GM19324 (cell line): Measurements from ENCODE around the gene RFESD.

Experiments
- ATAC-seq: cut with Tn5 transposase; IDR thresholded peaks from one replicate; pipeline ENCODE4 v1.9.1; 2021; ENCODE audit warnings: mild to moderate bottlenecking, moderate library complexity; ENCODE audit not compliant: unreplicated experiment, low FRiP score

RFESD gene

DNA sequence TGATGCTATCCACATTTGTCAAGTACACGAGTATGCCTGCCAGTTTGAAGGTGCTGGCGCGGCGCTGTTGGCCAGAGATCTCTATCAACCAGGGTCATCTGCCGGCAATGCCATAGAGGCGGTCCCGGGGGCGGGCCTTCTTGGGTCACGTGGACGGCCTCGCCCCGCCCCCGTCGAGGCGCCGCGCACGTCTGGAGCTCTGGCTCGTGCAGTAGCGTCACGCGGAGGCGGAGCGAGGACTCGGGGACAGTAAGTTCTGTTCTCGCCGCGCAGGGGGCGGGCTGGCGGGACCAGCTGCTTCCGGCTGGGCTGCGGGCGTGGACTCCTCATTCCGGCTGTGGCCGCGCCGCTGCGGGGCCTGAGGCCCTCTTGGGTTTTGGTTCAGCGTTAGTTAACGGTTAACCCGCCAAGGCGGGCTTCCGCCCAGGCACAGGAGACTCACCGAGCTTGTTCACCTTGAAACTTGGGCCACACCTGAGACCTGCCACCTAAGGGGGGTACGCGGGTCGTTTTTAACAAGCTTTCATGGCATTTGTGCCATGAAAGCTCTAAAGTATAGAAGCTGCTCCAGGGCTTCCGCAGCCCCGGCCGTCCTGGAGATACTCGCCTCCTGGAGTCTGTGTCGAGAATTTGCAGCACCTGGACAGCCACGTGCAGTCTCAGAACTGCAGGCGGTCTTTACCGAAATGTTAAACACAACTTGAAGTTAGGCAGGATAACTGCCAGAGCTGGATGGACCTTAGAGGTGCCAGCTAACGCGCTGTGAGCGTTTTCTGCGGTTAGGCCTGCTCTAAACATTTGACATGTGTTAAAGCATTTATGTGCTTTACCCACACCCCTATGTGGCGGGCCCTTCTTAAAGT lies at the start of gene RFESD:
Gene RFESD (plus strand): TSS at position 209 of the 863 bp plus-strand sequence. CDS start 5,495 bp downstream, outside the sequence.
- peak; percentile 98 for ATAC-seq

DNA sequence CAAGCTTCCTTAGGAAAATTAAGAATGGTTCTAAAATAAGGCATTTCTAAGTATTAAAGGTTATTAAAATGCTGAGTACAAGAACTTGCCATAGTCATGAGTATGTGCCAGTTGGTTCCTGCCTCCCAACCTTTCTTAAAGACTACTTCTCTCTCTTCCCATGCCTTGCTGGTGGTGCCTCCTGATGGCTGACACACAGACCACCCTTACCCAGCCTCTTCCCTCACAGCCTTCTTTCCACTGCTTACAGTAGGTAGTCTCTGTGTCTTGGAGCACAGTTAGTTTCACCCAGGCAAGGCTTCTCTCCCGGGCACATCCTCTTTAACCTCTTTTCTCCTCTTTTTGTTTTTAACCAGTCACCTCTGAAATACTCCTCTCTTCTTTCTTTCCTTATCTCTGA lies 47.3 kb upstream of the RFESD start:
- ATAC-seq: no peak

DNA sequence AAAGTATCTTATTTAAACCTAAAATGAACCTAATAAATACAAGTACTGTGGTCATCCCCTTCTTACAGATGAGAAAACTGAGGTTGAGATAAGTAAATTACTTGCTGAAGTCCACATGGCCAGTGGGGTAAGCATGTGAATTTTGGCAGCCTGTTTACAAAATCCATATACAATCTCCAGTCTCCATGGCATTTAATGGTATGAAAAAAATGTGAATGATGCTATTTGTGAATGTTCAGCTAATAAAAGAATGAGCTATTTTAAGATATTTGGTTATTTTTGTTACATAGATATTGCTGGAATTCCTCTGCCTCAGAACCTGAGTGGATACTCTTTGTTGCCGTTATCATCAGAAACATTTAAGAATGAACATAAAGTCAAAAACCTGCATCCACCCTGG lies 46.0 kb upstream of the RFESD start:
- no peak for ATAC-seq

DNA sequence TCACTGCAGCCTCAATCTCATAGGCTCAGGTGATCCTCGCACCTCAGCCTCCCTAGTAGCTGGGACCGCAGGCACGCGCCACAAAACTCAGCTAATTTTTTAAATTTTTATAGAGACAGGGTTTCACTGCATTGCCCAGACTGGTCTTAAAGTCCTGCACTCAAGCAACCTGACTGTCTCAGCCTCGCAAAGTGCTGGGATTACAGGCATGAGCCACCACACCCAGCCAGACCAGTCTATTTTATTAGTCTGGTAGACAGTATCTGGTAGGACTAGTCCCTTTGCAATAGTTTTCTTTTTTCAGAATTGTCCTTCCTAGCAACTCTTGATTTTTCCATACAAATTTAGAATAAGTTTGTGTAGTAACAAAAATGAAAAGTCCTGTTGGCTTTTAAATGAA lies 40.8 kb upstream of the RFESD start:
- ATAC-seq: no peak

DNA sequence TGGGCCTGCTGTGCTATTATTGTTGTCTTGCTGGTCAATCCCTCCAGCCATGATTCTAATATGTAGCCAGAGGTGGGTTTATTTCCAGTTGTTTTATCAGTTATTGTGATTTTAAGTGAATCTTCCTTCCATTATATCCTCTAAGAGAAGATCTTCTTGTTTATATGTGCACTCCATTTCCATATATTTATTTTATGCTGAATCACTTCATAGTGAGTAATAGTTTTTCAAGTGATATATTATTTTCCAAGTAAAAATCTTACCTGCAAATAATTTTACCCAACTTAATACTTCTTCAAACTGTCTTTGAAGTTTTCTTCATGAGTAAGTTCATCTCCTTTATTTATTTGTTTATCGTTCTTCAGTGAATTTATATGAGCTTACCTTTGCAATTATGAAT lies 40.2 kb upstream of the RFESD start:
- no peak for ATAC-seq

DNA sequence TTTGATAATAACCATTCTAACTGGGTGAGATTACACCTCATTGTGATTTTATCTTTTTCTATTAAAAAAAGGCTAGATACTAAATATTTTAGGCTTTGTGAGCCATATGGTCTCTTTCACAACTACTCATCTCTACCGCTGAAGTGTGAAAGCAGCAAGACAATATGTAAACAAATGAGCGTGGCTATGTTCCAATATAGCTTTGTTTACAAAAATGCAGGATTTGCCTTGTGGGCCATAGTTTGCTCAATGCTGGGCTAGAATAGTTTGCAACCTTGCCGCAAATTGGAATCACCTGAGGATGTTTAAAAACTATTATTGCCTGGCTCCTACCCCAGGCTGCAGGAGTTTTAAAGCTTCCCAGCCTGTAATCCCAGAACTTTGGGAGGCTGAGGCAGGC lies 36.9 kb upstream of the RFESD start:
- no peak for ATAC-seq

DNA sequence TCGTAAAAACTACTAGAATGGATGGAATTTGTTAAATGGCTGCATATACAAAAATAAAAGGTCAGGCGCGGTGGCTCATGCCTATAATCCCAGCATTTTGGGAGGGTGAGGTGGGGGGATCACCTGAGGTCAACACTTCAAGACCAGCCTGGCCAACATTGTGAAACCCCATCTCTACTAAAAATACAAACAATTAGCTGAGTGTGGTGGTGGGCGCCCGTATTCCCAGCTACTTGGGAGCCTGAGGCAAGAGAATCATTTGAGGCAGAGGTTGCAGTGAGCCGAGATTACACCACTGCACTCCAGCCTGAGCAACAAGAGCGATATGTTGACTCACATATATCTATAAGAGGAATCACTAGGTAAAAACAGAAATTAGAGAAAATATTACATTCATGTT lies 36.0 kb upstream of the RFESD start:
- no peak for ATAC-seq

DNA sequence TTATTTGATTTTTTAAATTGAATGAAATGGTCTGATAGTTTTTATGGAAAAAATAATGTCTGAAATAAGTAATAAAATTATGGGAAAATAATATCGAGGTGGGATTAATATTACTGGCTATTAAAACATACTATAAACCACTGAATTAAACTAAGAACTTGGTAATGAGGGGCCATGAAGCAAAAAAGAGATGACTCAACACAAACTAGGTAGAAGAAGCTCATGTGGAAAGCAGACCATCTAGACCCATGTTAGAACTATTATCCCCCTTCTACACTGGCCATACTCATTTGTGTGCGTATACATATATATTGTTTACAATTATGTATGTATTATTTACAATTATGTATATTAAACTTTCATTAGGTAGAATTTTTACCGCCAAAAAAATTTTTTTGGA lies 35.2 kb upstream of the RFESD start:
- no peak for ATAC-seq

DNA sequence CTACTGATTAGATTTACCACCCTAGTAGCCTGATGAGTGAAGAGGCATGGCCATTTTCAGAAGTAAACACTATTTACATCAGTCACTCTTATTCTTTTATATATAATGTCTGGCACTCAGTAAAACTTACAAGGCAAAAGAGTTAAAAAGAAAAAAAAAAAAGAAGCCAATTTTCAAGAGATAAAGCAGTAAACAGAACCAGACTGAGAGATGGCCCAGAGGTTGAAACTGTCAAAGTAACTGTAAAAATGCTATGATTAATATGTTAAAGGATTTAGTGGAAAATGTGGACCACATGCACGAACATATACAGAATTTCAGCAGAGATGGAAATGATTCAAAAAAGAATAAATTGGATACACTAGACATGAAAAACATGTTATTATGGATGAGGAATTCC lies 33.1 kb upstream of the RFESD start:
- no peak for ATAC-seq

DNA sequence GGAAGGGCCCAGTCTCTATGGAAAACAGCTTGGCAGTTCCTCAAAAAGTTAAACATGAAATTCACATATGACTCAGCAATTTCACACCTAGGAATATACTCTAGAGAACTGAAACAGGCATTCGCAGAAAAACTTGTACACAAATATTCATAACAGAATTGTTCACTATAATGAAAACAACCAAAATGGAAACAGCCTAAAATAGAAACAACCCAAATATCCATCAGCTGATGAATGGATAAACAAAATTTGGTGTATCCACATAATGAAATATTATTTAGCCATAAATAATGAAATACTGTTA lies 31.5 kb upstream of the RFESD start:
- no peak for ATAC-seq

DNA sequence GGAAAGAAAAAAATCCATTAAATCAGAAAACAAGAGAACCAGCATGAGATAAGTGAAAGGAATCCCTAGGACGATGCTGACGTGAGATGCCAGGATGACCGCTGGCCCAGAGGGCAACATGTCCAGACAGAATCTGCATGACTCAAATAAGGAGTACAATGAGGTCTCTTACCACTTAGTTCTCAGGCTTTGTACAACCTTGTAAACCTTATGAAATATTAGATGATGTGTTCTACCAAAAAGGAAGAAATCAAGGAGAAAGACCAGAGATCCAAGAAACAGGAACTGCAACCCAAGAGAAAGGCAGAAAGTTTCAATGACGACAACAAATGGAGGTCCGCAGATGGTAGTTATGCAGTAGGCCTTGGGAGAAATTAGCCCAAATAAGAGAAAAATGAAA lies 29.5 kb upstream of the RFESD start:
- no peak for ATAC-seq

DNA sequence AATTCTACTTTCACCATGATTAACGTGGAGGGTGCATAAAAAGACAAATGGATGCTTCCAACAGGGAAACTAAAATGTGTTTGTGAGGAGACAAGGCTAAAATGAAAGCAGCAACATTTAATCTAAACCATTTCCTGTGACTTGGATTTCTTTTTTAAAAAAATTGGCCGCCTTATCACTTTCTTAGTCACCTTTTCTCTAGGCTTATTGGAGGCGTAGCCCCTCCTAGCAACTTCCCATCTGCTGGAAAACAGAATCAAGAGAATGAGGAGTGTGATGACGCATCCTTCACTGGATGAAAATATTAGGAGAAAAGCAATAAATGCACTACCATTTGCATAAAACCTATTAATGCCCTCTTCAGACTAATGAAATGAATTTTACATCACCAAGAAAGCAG lies 27.5 kb upstream of the RFESD start:
- no peak for ATAC-seq

DNA sequence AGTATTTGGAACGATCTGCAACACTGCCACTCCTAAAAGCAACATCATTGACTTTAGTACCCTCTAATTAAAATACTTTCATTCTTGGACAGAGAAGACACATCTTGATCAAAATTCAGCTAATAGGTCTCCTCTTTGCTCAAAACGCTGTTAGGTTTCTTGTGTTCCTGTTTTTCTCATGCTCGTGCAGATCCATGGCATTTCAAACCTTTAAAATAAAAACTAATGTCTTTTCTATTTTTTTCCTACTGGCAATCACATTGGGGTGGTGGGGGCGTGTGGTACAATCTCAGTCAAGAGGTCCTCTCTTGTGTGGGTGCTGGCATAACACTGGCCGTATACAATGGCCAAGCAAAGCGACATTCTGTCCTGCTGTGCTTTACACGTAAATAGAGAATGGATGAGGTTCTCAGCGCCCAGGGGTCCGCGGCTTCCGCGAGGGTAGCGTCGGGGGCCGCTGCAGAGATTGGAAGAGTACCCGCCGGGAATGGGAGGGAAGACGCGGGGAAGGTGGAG lies 27.0 kb upstream of the RFESD start:
- no peak for ATAC-seq

DNA sequence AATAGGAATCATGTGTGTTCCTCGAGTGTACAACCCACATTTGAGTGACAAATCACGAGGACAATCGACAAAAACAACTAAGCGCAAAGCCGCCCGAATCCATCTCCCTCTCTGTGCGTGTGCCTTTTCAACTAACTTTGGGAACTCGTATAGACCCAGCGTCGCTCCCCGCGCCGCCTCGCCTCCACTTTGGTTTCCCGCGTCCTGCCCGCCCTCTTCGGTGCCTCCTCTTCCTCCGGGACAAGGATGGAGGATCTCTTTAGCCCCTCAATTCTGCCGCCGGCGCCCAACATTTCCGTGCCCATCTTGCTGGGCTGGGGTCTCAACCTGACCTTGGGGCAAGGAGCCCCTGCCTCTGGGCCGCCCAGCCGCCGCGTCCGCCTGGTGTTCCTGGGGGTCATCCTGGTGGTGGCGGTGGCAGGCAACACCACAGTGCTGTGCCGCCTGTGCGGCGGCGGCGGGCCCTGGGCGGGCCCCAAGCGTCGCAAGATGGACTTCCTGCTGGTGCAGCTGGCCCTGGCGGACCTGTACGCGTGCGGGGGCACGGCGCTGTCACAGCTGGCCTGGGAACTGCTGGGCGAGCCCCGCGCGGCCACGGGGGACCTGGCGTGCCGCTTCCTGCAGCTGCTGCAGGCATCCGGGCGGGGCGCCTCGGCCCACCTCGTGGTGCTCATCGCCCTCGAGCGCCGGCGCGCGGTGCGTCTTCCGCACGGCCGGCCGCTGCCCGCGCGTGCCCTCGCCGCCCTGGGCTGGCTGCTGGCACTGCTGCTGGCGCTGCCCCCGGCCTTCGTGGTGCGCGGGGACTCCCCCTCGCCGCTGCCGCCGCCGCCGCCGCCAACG lies 26.3 kb upstream of the RFESD start, which contains the start of gene GPR150:
Gene GPR150 (plus strand): TSS at position 58 of the 840 bp plus-strand sequence. CDS start 189 bp downstream, at position 247.
- peak; percentile 74 for ATAC-seq

DNA sequence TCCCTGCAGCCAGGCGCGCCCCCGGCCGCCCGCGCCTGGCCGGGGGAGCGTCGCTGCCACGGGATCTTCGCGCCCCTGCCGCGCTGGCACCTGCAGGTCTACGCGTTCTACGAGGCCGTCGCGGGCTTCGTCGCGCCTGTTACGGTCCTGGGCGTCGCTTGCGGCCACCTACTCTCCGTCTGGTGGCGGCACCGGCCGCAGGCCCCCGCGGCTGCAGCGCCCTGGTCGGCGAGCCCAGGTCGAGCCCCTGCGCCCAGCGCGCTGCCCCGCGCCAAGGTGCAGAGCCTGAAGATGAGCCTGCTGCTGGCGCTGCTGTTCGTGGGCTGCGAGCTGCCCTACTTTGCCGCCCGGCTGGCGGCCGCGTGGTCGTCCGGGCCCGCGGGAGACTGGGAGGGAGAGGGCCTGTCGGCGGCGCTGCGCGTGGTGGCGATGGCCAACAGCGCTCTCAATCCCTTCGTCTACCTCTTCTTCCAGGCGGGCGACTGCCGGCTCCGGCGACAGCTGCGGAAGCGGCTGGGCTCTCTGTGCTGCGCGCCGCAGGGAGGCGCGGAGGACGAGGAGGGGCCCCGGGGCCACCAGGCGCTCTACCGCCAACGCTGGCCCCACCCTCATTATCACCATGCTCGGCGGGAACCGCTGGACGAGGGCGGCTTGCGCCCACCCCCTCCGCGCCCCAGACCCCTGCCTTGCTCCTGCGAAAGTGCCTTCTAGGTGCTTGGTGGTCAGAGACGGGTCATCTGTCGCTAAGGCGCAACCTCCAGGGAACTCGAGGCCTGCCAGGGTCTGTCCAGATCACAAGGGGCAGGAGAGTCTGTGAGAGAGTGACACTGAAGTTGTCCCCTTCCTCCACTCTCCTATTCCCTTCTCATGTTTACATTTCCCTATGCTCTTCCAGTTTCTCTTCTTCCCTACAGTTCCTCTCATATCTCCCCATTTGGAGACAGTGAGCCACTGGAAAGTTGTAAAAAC lies 25.4 kb upstream of the RFESD start:
- ATAC-seq: peak; percentile 45

DNA sequence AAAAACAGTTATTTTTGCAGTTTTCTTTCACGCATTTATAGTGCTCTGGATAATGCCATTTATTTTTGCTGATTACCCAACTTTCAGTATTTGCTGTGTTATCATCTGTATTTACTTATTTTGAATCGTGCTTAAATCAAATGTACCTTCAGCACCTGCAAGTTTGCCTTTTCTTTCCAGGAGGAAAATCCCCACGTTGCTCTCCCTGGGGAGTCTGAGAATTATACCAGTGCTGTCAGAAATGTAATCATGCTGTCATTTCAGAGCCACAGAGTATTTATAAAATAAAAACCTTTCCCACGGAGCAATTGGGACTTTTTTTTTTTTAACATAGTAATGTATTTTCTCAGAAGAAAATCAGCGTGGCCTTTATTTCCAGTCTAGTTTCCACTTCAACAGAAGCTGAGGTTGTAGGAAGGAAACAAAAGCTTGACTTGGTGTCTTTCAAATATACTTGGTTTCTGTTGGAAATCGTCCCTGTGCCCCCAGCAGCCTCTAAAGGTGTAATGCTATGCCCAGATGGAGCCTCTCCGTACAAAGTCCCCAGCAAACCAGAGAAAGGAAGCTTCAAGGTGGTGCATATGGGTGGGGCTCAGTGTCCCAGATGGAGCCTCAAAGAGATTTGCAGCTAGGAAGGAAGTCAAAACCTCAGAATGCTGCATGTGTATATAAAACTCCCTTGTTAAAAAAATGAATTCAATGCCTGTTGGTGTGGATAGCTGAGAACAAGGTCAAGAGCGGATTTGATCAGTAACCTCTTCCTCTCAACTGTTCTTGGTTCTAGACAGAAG lies 24.5 kb upstream of the RFESD start:
- ATAC-seq: no peak

DNA sequence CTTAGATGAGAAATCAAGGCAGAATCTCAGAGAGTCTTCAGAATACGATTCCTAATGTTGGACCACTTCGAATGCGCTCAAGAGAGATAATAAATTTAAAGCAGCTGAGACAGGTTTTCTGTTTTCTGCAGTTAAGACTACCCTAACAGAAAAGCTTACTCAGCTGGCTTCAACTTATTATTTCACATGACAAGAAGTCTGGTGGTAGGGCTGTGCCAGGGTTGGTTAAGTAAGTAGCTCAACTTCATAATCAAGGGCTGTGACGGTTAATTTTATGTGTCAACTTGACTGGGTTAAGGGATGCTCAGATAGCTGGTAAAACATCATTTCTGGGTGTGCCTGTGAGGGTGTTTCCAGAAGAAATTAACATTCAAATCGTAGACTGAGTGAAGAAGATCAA lies 22.9 kb upstream of the RFESD start:
- ATAC-seq: no peak

DNA sequence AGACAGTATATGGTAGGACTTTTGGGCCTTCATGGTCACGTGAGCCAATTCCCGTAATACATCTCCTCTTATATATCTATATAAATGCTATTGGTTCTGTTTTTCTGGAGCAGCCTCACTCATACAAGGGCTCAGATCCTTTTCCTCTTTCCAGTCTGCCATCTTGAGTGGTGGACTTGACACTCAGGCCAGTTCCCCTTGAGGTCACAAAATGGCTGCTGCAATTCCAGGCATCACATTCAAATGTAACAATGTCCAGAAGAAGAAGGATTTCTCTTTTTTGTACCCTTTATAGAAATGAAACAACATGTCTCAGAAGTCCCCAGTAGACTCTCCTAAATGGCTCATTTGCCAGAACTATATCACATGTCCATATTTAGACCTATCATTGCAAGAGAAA lies 22.2 kb upstream of the RFESD start:
- ATAC-seq: no peak

DNA sequence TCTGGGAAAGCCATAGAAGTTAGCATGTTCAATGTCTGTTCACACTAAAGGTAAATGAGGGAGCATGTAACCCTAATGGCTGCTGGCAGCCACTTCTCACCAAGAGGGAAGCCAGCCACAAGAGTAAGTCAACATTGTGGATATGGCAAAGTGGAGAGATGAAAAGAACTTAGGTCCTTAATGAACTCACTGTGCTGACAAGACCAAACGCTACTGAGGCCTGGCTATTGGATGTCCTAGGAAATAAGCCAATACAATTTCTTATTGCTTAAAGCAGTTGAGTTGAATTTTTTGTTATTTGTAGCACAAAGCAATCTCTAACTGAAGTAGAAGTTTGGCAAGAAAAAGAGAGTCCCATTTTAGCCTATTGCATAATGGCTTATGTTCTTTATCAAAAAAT lies 19.9 kb upstream of the RFESD start:
- no peak for ATAC-seq
